Measurements from ENCODE around the gene RNF213.

DNA sequence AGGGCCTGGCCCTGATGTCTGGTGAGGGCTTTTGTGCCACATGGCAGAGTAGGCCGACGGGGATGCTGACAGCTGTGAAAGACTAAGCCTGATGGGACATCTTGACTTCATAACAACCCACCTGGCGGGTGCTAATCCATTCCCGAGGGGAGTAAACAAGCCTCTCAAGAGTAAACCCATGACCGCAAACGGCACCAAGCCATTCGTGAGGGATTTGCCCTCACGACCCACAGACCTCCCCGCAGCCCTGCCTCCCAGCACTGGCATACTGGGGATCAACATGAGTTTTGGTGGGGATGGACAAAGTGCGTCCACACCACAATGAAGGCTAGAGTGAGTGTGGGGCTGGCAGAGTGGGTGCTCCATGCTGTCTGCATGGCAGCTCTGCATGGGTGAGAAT, 11.7 kb downstream of the RNF213 start:
- TF ChIP-seq, protein P1, sequence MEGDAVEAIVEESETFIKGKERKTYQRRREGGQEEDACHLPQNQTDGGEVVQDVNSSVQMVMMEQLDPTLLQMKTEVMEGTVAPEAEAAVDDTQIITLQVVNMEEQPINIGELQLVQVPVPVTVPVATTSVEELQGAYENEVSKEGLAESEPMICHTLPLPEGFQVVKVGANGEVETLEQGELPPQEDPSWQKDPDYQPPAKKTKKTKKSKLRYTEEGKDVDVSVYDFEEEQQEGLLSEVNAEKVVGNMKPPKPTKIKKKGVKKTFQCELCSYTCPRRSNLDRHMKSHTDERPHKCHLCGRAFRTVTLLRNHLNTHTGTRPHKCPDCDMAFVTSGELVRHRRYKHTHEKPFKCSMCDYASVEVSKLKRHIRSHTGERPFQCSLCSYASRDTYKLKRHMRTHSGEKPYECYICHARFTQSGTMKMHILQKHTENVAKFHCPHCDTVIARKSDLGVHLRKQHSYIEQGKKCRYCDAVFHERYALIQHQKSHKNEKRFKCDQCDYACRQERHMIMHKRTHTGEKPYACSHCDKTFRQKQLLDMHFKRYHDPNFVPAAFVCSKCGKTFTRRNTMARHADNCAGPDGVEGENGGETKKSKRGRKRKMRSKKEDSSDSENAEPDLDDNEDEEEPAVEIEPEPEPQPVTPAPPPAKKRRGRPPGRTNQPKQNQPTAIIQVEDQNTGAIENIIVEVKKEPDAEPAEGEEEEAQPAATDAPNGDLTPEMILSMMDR (IDR thresholded peaks at IDR 0.05): no peak
- no peak for TF ChIP-seq POLR2A (IDR thresholded peaks at IDR 0.05)
